ENCODE data around the gene FRYL. TPM values are rescaled to one million over a fixed set of nuclear protein-coding genes. Genes with fewer than 3 reads are reported as not detected.
A peak's percentile ranks its signal among the peaks of the same experiment; 100 is the strongest.

The FRYL gene
- total RNA-seq, 2 experiments from 2014 or later, result 85.4 to 88.5 TPM

DNA sequence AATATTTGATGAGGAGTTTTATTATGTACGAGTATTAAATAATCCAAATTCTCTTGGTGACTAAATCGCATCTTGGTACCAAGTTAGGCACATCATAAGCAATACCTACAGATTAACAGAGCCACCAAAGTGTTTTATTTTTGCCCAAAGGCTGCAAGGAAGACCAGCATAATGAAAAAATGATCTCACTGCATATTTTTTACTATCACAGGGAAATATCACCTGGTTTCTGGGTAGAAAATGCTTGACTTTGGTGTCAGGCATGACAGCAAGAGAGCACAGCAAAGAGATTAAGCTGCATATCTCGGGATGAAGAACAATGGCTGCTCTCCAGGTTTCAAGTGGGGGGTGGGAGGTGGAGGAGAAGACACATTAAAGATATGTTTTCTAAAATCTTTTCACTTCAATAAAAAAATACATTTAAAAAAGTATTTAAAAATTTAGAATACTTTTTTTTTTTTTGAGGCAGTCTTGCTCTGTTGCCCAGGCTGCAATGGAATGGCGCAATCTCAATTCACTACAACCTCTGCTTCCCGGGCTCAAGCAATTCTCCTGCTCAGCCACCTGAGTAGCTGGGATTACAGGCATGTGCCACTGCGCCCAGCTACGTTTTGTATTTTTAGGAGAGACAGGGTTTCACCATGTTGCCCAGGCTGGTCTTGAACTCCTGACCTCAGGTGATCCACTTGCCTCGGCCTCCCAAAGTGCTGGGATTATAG is 86.1 kb downstream of the FRYL start:
- Histone ChIP-seq H3K9me3 (ENCODE audit: low read length) (no peaks in the 10 kb centered on the region), H3K4me1 (ENCODE audit: insufficient read depth, low read length, poor library complexity, severe bottlenecking) (no peaks in the 10 kb centered on the region), H2AFZ (ENCODE audit: low read length) (no peak overlapping the region), H3K4me2 (ENCODE audit: low read length) (no peak overlapping the region), H3K9me2 (ENCODE audit: insufficient read depth, low read length) (no peaks in the 10 kb centered on the region), H3K36me3 (ENCODE audit: insufficient read depth, low read length) (no peaks in the 10 kb centered on the region), H3K4me3 (ENCODE audit: low read depth, low read length, poor library complexity, severe bottlenecking) (no peak overlapping the region), H3K79me2 (ENCODE audit: insufficient read depth, low read depth, low read length) (peaks cover 56% of the 10 kb centered on the region), H3K27ac (ENCODE audit: low read depth, low read length, poor library complexity, severe bottlenecking) (no peak overlapping the region), H4K20me1 (ENCODE audit: insufficient read depth, low read length) (peaks cover 10% of the 10 kb centered on the region)
- DNase-seq (ENCODE audit: low spot score), result no peak
- TF ChIP-seq, protein P1, sequence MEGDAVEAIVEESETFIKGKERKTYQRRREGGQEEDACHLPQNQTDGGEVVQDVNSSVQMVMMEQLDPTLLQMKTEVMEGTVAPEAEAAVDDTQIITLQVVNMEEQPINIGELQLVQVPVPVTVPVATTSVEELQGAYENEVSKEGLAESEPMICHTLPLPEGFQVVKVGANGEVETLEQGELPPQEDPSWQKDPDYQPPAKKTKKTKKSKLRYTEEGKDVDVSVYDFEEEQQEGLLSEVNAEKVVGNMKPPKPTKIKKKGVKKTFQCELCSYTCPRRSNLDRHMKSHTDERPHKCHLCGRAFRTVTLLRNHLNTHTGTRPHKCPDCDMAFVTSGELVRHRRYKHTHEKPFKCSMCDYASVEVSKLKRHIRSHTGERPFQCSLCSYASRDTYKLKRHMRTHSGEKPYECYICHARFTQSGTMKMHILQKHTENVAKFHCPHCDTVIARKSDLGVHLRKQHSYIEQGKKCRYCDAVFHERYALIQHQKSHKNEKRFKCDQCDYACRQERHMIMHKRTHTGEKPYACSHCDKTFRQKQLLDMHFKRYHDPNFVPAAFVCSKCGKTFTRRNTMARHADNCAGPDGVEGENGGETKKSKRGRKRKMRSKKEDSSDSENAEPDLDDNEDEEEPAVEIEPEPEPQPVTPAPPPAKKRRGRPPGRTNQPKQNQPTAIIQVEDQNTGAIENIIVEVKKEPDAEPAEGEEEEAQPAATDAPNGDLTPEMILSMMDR (conservative IDR thresholded peaks at IDR 0.05; ENCODE audit: low read length), result no peak
- no TSS peak for BruUV-seq (replicated peaks)
- POLR2A ChIA-PET, result no interaction called here
- intact Hi-C loops (cut with micrococcal nuclease; ENCODE audit: unreplicated experiment), result no loop called here
- CTCF ChIA-PET (ENCODE audit: unreplicated experiment), result no interaction called here

DNA sequence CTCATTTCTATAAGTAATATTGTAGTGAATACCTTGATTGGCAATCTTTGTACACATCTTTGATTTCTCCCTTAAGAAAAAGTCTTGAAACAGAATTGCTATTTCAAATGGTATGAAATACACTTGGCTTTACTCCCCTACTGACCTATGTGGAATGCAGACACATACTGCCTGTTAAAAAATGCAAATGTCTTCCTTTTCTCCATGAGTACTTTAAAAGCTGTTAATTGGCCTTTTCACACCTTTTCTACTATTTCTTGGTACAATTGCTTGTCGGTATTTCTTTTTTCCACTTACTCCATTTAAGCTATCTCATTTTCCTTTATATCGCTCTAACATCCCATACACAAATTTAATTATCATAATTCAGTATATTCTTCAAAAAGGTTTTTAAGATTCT is 87.2 kb downstream of the FRYL start:
- no peak overlapping the region for H3K27ac ChIP-seq (ENCODE audit: low read depth, low read length, poor library complexity, severe bottlenecking)
- CTCF ChIA-PET (ENCODE audit: unreplicated experiment), result no interaction called here
- TF ChIP-seq, protein P1 (conservative IDR thresholded peaks at IDR 0.05; ENCODE audit: low read length), result no peak
- TF ChIP-seq EZH2phosphoT487 (IDR thresholded peaks at IDR 0.05; ENCODE audit: borderline replicate concordance, low read depth, low read length), result no peak
- POLR2A ChIA-PET, result interaction anchor here (0.9 kb wide), 1 partner anchor 14 kb away, joined by 3 read pairs; no protein-coding TSS in a partner anchor
- no peak for DNase-seq (ENCODE audit: low spot score)
- H3K79me2 ChIP-seq (ENCODE audit: insufficient read depth, low read depth, low read length), result peaks cover 52% of the 10 kb centered on the region; the same call in 1 of the 2 replicates
- intact Hi-C loops (cut with micrococcal nuclease; ENCODE audit: unreplicated experiment), result no loop called here
- H3K9me3 ChIP-seq (ENCODE audit: low read length), result no peaks in the 10 kb centered on the region
- no peaks in the 10 kb centered on the region for H3K36me3 ChIP-seq (ENCODE audit: insufficient read depth, low read length)
- peaks cover 6% of the 10 kb centered on the region for H4K20me1 ChIP-seq (ENCODE audit: insufficient read depth, low read length)
- no peak overlapping the region for H3K4me2 ChIP-seq (ENCODE audit: low read length)
- BruUV-seq (replicated peaks), result TSS peak; percentile 12
- no peak overlapping the region for H2AFZ ChIP-seq (ENCODE audit: low read length)
- no peak overlapping the region for H3K4me3 ChIP-seq (ENCODE audit: low read depth, low read length, poor library complexity, severe bottlenecking)
- H3K4me1 ChIP-seq (ENCODE audit: insufficient read depth, low read length, poor library complexity, severe bottlenecking), result no peaks in the 10 kb centered on the region
- H3K9me2 ChIP-seq (ENCODE audit: insufficient read depth, low read length), result no peaks in the 10 kb centered on the region

DNA sequence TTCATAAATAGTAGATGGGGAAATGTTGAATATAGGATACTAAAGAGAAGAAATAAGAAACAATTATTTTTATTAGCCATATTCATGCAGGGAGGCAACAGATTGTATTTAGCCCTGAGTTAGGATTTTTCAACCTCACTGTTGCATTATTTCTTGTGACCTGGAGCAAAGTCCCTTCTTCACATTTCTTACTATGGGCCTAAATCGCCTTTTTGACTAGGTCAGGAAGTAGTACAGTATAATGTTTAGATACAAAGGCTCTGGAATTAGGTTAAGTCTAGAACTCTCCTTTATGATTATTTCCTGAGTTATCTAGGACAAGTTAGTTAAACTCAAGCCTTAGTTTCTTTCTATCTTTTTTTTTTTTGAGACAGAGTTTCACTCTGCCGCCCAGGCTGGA is 88.0 kb downstream of the FRYL start:
- POLR2A ChIA-PET, result no interaction called here
- H3K4me3 ChIP-seq (ENCODE audit: low read depth, low read length, poor library complexity, severe bottlenecking), result no peak overlapping the region
- no peak for DNase-seq (ENCODE audit: low spot score)
- no peak overlapping the region for H3K4me2 ChIP-seq (ENCODE audit: low read length)
- CTCF ChIA-PET (ENCODE audit: unreplicated experiment), result no interaction called here
- intact Hi-C loops (cut with micrococcal nuclease; ENCODE audit: unreplicated experiment), result no loop called here
- H3K9me2 ChIP-seq (ENCODE audit: insufficient read depth, low read length), result no peaks in the 10 kb centered on the region
- H3K27ac ChIP-seq (ENCODE audit: low read depth, low read length, poor library complexity, severe bottlenecking), result no peak overlapping the region
- H3K4me1 ChIP-seq (ENCODE audit: insufficient read depth, low read length, poor library complexity, severe bottlenecking), result no peaks in the 10 kb centered on the region
- no peaks in the 10 kb centered on the region for H3K36me3 ChIP-seq (ENCODE audit: insufficient read depth, low read length)
- peaks cover 50% of the 10 kb centered on the region; the same call in 1 of the 2 replicates for H3K79me2 ChIP-seq (ENCODE audit: insufficient read depth, low read depth, low read length)
- no peak for TF ChIP-seq EZH2phosphoT487 (IDR thresholded peaks at IDR 0.05; ENCODE audit: borderline replicate concordance, low read depth, low read length)
- TF ChIP-seq, protein P1 (conservative IDR thresholded peaks at IDR 0.05; ENCODE audit: low read length), result no peak
- no TSS peak for BruUV-seq (replicated peaks)
- no peak overlapping the region for H2AFZ ChIP-seq (ENCODE audit: low read length)
- no peaks in the 10 kb centered on the region for H3K9me3 ChIP-seq (ENCODE audit: low read length)
- H4K20me1 ChIP-seq (ENCODE audit: insufficient read depth, low read length), result peaks cover 9% of the 10 kb centered on the region

Measured in OCI-LY7 (cell line).